GM12892 (cell line): ENCODE results near the gene IMMP2L.

Experiments
- POLR2A ChIP-seq: IDR thresholded peaks from 2 replicates; pipeline ENCODE4 v1.6.1; 2011; ENCODE audit warnings: low read depth, low read length, control low read depth
- POLR2AphosphoS5 ChIP-seq: IDR thresholded peaks from 2 replicates; pipeline ENCODE4 v1.6.1; 2011; ENCODE audit warnings: low read depth, low read length, control low read depth

DNA sequence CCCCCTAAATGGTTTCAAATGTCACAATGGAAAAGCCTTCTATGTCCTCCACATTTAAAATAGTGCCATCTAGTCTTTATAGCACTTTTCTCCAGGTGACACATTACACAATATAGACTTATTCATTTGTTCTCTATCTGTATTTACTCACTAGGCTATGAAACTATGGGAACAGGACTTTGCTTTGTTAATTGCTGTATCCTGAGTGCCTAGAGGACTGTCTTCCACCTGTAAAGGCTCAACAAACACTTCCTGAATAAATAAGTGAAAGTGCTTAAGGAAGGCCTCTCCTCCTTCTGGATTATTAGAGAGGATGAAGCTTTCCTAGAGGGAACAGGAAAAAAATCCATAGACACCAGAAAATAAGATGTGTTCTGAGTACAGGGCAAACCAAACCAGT is 868.9 kb downstream of the IMMP2L start:
- TF ChIP-seq POLR2AphosphoS5 (no peak), POLR2A (no peak)
